Peyer's patch (tissue), 4 donors: ENCODE measurements around the gene PCYT2. TPM values are rescaled to one million over a fixed set of nuclear protein-coding genes. Genes with fewer than 3 reads are reported as not detected.

Experiments
- DNase-seq, 3 donors: peaks; one replicate each; pipeline ENCODE4 v3.0.0-alpha.2; 2017 to 2019
- H3K27ac ChIP-seq, 4 donors: fragments of 200-600 bp; sonication (generic); one replicate each; pipeline ENCODE4 v1.5.1; 2016 to 2019
- H3K27me3 ChIP-seq, 2 donors: fragments of 200-600 bp; sonication (generic); one replicate each; pipeline ENCODE4 v1.5.1; 2019
- H3K36me3 ChIP-seq, 3 donors: fragments of 200-600 bp; sonication (generic); one replicate each; pipeline ENCODE4 v1.5.1; 2016 to 2019
- H3K4me1 ChIP-seq, 4 donors: fragments of 200-600 bp; sonication (generic); one replicate each; pipeline ENCODE4 v1.5.1; 2016 to 2019
- H3K4me3 ChIP-seq, 4 donors: fragments of 200-600 bp; sonication (generic); 1 replicate in 3 of 4; 2 replicates in 1 of 4; pipeline ENCODE4 v1.5.1; 2016 to 2019; ENCODE audit warnings: mild to moderate bottlenecking in 1 of 4
- H3K9me3 ChIP-seq, 4 donors: fragments of 200-600 bp; sonication (generic); one replicate each; pipeline ENCODE4 v1.5.1; 2016 to 2019; ENCODE audit warnings: mild to moderate bottlenecking in 1 of 4
- CTCF ChIP-seq, 6 experiments: fragments of 450-650 bp in 4 of 6; fragments of 200-600 bp in 2 of 6; sonication (generic) in 1 of 6; IDR thresholded peaks; one replicate each; pipeline ENCODE4 v1.5.1; 2017 to 2019; ENCODE audit warnings: antibody characterized with exemption in 6 of 6, mild to moderate bottlenecking in 3 of 6, moderate library complexity in 1 of 6
- POLR2A ChIP-seq, 2 donors: fragments of 450-650 bp; IDR thresholded peaks; one replicate each; pipeline ENCODE4 v1.5.1; 2017; ENCODE audit warnings: antibody characterized with exemption in 2 of 2, mild to moderate bottlenecking in 2 of 2, moderate library complexity in 2 of 2
- total RNA-seq, 4 donors: library from RNA; depleted of rRNA; stranded (reverse); fragments of >200 nt; gene quantifications; one replicate each; pipeline ENCODE4 v1.1.0, GENCODE V29; 2016

PCYT2 gene
- total RNA-seq, 4 donors from 2014 or later = 67.7 to 297 (median 179) TPM

DNA sequence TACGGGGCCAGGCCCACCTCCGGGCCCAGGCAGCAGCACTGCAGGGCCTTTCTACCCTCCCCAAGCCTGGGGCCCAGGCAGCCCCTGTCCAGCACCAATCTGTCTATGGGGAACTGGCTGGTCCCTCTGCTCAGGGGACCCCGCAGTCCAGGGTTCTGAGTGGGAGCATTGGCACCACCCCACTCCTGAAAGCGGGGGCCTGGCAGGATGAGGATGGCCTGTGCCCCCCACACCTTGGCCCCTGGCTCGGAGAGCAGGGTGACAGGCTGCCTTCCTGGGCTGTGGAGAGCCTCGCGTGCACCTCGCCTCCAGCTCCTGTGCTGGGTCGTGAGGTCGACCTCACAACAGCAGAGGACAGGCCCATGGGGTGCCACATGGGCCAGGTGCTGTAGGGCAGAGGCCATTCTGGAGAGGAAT, 7.8 kb downstream of the PCYT2 start:
- no peaks in the 10 kb centered on the region for H3K9me3 ChIP-seq
- no peak overlapping the region for H3K4me3 ChIP-seq
- H3K27me3 ChIP-seq = no peaks in the 10 kb centered on the region
- peak in 1 of 3 donors; percentile 47 for DNase-seq
- no peak overlapping the region for H3K27ac ChIP-seq
- no peak for TF ChIP-seq POLR2A (IDR thresholded peaks at IDR 0.05)
- peaks cover 0 to 17% (median 7%) of the 10 kb centered on the region in 4 donors for H3K4me1 ChIP-seq
- H3K36me3 ChIP-seq = peaks cover 0 to 63% (median 0%) of the 10 kb centered on the region in 3 donors

DNA sequence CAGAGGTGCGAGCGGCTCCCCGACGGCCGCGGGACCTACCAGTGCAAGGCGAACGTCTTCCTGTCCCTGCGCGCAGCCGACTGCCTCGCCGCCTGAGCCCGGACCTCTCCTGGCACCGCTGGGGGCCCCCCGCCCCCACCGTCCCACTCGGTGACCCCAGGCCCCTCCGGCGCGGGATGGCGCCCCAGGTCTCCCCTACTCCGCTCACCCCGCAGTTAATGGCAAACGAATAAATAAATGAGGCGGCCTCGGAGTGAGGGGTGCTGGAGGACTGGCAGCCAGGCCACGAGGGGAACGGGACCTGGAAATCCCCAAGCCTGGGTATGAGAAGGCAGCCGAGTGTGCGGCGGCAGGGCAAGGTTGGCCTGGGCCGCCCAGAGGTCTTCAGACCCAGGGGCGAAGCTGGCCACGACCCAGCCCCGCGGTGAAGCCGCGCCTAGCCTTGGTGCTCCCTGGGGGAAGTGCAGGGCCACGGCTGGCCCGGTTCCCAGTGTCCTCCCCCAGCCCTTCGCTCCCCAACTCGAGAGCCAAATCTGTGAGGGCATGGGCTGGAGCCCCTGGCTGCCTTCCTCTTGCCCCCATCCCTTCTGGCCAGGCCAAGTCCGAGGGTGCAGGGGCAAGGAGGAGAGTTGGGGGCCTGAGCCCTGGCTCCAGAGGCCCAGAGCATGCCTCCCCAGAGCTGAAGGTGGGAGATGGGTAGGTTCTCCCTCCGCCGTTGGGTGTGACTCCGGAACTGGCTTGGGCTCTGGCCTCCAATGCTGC, 8.4 kb downstream of the PCYT2 start:
- peaks cover 0 to 63% (median 0%) of the 10 kb centered on the region in 3 donors for H3K36me3 ChIP-seq
- peaks cover 0 to 17% (median 7%) of the 10 kb centered on the region in 4 donors for H3K4me1 ChIP-seq
- no peaks in the 10 kb centered on the region for H3K9me3 ChIP-seq
- no peak for DNase-seq
- TF ChIP-seq POLR2A (IDR thresholded peaks at IDR 0.05) (no peak), CTCF (IDR thresholded peaks at IDR 0.05) (no peak)
- H3K4me3 ChIP-seq = peak overlapping the region in 3 of 4 donors; percentile 40 to 43 (median 41)
- H3K27ac ChIP-seq = peak overlapping the region in 1 of 4 donors; percentile 25
- no peaks in the 10 kb centered on the region for H3K27me3 ChIP-seq

GRCh38 chr17:81902023-81902652, 9.1 kb downstream of the PCYT2 start, which contains the start of gene NPB:
NPB (plus strand) TSS chr17:81902238; CDS start chr17:81902278, 40 bp downstream.
- Histone ChIP-seq H3K9me3 (no peaks in the 10 kb centered on the region), H3K4me1 (peaks cover 0 to 17% (median 7%) of the 10 kb centered on the region in 4 donors), H3K27ac (peak within 1 kb of the TSS in 1 of 4 donors; percentile 25), H3K36me3 (peaks cover 0 to 63% (median 0%) of the 10 kb centered on the region in 3 donors), H3K27me3 (no peaks in the 10 kb centered on the region), H3K4me3 (peak within 1 kb of the TSS; percentile 3 to 43 (median 40))
- peak in 1 of 3 donors; percentile 68 for DNase-seq
- TF ChIP-seq POLR2A (IDR thresholded peaks at IDR 0.05) = no peak
- no peak for TF ChIP-seq CTCF (IDR thresholded peaks at IDR 0.05)

DNA sequence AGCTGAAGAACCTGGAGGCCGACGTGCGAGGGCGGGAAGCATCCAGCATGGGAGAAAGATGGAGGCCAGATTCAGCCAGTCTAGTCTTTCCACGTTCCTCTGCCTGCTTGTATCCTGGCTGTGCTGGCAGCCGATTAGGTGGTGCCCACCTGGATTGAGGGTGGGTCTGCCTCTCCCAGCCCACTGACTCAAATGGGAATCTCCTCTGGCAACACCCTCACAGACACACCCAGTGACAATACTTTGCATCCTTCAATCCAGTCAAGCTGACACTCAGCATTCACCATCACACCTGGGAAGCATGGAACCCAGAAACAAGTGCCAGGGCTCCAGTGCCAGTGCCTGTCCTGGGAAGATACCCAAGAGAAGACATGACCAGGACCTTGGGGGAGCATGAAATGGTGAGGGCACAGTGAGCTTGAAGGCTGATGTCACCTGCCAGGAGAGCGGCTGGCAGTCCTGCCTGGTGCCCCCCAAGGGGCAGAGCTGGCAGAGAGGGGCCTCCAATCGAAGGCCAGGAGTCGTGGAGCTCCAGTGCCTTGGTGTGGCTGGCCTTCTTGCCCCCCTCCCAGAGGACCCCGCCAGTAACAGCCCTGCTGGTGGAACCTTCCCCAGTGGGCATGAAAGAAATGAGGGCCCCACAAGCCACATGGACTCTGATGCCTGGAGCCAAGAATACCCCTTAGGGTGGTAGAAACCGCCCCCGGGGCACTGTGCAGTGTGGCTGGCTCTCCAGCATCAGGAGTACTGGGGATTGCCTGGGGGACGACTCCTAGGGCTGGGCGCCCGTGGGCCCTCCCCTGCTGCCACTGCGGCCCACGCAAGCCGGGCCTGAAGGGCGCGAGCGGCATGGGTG, 9.8 kb downstream of the PCYT2 start:
- peak overlapping the region in 3 of 4 donors; percentile 40 to 43 (median 41) for H3K4me3 ChIP-seq
- TF ChIP-seq POLR2A (IDR thresholded peaks at IDR 0.05) (no peak), CTCF (IDR thresholded peaks at IDR 0.05) (no peak)
- DNase-seq = peak in 1 of 3 donors; percentile 49
- H3K9me3 ChIP-seq = no peaks in the 10 kb centered on the region
- no peak overlapping the region for H3K27ac ChIP-seq
- H3K4me1 ChIP-seq = peaks cover 0 to 17% (median 7%) of the 10 kb centered on the region in 4 donors
- no peaks in the 10 kb centered on the region for H3K27me3 ChIP-seq
- H3K36me3 ChIP-seq = peaks cover 0 to 62% (median 0%) of the 10 kb centered on the region in 3 donors

DNA sequence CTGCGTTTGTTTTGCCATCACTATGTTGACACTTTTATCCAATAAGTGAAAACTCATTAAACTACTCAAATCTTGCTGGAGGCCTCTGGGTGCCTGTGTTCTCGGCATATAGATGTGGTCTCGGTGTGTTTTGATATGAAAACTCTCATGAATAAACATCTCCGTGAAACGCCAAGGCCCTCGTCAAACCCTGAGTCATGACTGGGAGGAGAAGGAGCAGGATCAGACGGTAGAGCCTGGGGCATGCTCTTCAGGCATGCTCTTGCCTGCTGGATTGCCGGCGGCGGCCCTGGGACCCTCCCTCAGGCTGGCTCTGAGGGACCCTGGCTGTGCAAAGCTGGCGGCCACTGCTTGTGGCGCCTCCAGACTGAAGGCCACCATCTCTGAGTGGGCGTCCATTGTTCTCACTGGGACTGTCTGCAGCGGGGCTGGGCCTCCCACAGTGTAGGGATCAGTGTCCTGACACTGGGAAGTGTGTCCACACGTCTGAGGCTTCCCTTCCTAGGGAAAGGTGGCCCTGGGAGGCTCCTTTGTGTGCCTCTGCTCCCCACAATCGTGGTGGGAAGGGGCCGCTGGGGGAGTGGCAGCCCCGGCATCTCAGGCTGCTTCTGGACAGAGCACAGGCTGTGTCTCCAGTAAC, 10.9 kb downstream of the PCYT2 start:
- H3K27ac ChIP-seq = no peak overlapping the region
- no peak for DNase-seq
- H3K4me1 ChIP-seq = peaks cover 0 to 17% (median 7%) of the 10 kb centered on the region in 4 donors
- no peaks in the 10 kb centered on the region for H3K9me3 ChIP-seq
- TF ChIP-seq POLR2A (IDR thresholded peaks at IDR 0.05) = no peak
- no peak for TF ChIP-seq CTCF (IDR thresholded peaks at IDR 0.05)
- no peaks in the 10 kb centered on the region for H3K27me3 ChIP-seq
- H3K36me3 ChIP-seq = peaks cover 0 to 62% (median 0%) of the 10 kb centered on the region in 3 donors
- H3K4me3 ChIP-seq = no peak overlapping the region
